Esophagus muscularis mucosa (tissue), 4 donors: ENCODE results near the gene NEMF. TPM values are rescaled to one million over a fixed set of nuclear protein-coding genes. Genes with fewer than 3 reads are reported as not detected.

Experiments used
- DNase-seq: peaks from one replicate; pipeline ENCODE4 v3.0.0-alpha.2; 2017; ENCODE audit errors: extremely low spot score
- H3K27ac ChIP-seq, 4 donors: fragments of 200-600 bp; sonication (generic); replicated peaks in 1 of 4; 1 replicate in 3 of 4; 2 replicates in 1 of 4; pipeline ENCODE4 v1.5.1; 2016 to 2019; ENCODE audit warnings: mild to moderate bottlenecking in 1 of 4
- H3K27me3 ChIP-seq, 4 donors: fragments of 200-600 bp; sonication (generic); one replicate each; pipeline versions ENCODE4 v1.5.1 to v1.6.0; 2016 to 2019
- H3K36me3 ChIP-seq, 4 donors: fragments of 200-600 bp; sonication (generic); one replicate each; pipeline ENCODE4 v1.5.1; 2016 to 2019
- H3K4me1 ChIP-seq, 4 donors: fragments of 200-600 bp; sonication (generic); one replicate each; pipeline ENCODE4 v1.5.1; 2016 to 2019
- H3K4me3 ChIP-seq, 4 donors: fragments of 200-600 bp; sonication (generic); 1 replicate in 2 of 4; 2 replicates in 2 of 4; pipeline ENCODE4 v1.5.1; 2016 to 2019; ENCODE audit warnings: mild to moderate bottlenecking in 4 of 4, moderate library complexity in 1 of 4
- H3K9me3 ChIP-seq, 4 donors: fragments of 200-600 bp; sonication (generic); 1 replicate in 3 of 4; 2 replicates in 1 of 4; pipeline ENCODE4 v1.5.1; 2016 to 2019
- EP300 ChIP-seq: sonication (generic); formaldehyde crosslinking; IDR thresholded peaks from one replicate; pipeline ENCODE4 v1.6.1; 2017; ENCODE audit warnings: antibody characterized with exemption
- POLR2A ChIP-seq: fragments of 450-650 bp; IDR thresholded peaks from one replicate; pipeline ENCODE4 v1.6.1; 2017; ENCODE audit warnings: antibody characterized with exemption, moderate library complexity, mild to moderate bottlenecking, low read depth
- POLR2AphosphoS5 ChIP-seq, 2 donors: sonication (generic); formaldehyde crosslinking; IDR thresholded peaks; one replicate each; pipeline ENCODE4 v1.6.1; 2017; ENCODE audit warnings: antibody characterized with exemption in 2 of 2
- WGBS: methylation state at CpG from one replicate; pipeline ENCODE4 v1.1.5; 2018; 5-methylcytosine and 5-hydroxymethylcytosine counted together
- intact Hi-C: fragments of 100-400 bp; cut with DNase I; formaldehyde crosslinking; loops from one replicate; pipeline ENCODE4 v1.15.1; 2023
- total RNA-seq, 4 donors: library from RNA; depleted of rRNA; stranded (reverse); fragments of >200 nt; gene quantifications; one replicate each; pipeline versions ENCODE4 v1.1.0 to v1.2.1, GENCODE V29; 2016
- TF ChIP-seq, protein P1 (sequence below), 3 experiments: fragments of 200-600 bp in 2 of 3; fragments of 450-650 bp in 1 of 3; sonication (generic) in 2 of 3; IDR thresholded peaks; one replicate each; pipeline ENCODE4 v1.5.1; 2017 to 2019; ENCODE audit warnings: antibody characterized with exemption in 3 of 3, mild to moderate bottlenecking in 2 of 3, moderate library complexity in 1 of 3

The NEMF gene
- total RNA-seq, 4 donors from 2014 or later: 40.6 to 71.0 (median 56.4) TPM

DNA sequence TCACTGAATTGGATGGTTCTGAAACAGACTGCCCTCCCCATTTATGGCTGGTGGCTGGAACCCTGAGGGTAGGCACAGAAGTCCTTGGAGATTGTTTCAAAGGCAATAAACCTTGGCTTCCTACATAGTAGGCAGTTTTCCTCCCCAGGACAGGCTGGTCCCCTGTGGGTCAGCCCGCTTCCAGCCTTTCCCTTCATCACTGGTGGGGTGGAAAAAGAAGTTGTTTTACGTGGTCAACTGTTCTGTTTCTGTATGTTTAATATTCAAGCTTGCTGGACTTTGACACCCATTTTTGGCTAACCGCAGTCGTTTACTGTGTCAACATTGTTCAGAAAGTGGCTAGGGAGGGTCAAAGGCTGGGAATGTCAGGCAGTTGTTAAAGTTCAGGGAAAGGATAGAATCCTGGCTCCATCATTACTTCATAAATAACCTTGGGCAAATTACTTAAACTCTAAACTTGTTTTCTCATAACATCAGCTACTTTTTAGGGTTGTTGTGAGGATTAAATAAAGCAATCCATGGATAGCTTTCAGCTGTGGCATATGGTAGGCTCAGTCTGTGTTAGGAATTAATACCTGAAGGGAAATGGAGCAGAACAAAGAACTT, 82.3 kb downstream of the NEMF start:
- no peak for TF ChIP-seq POLR2A
- TF ChIP-seq, protein P1, sequence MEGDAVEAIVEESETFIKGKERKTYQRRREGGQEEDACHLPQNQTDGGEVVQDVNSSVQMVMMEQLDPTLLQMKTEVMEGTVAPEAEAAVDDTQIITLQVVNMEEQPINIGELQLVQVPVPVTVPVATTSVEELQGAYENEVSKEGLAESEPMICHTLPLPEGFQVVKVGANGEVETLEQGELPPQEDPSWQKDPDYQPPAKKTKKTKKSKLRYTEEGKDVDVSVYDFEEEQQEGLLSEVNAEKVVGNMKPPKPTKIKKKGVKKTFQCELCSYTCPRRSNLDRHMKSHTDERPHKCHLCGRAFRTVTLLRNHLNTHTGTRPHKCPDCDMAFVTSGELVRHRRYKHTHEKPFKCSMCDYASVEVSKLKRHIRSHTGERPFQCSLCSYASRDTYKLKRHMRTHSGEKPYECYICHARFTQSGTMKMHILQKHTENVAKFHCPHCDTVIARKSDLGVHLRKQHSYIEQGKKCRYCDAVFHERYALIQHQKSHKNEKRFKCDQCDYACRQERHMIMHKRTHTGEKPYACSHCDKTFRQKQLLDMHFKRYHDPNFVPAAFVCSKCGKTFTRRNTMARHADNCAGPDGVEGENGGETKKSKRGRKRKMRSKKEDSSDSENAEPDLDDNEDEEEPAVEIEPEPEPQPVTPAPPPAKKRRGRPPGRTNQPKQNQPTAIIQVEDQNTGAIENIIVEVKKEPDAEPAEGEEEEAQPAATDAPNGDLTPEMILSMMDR (IDR thresholded peaks at IDR 0.05): no peak
- TF ChIP-seq POLR2AphosphoS5 (IDR thresholded peaks at IDR 0.05): no peak
- no peak for TF ChIP-seq EP300
- Histone ChIP-seq H3K27me3 (no peaks in the 10 kb centered on the region), H3K27ac (peak overlapping the region in 2 of 4 donors; percentile 28 to 47), H3K4me3 (peak overlapping the region in 3 of 4 donors; percentile 91 to 97 (median 96)), H3K9me3 (no peaks in the 10 kb centered on the region), H3K4me1 (peaks cover 24 to 37% (median 32%) of the 10 kb centered on the region in 4 donors), H3K36me3 (peaks cover 13 to 35% (median 27%) of the 10 kb centered on the region in 4 donors)
- intact Hi-C loops: no loop called here
- no peak for DNase-seq
- 61% methylated on average over 4 of the region's 4 CpGs for WGBS

DNA sequence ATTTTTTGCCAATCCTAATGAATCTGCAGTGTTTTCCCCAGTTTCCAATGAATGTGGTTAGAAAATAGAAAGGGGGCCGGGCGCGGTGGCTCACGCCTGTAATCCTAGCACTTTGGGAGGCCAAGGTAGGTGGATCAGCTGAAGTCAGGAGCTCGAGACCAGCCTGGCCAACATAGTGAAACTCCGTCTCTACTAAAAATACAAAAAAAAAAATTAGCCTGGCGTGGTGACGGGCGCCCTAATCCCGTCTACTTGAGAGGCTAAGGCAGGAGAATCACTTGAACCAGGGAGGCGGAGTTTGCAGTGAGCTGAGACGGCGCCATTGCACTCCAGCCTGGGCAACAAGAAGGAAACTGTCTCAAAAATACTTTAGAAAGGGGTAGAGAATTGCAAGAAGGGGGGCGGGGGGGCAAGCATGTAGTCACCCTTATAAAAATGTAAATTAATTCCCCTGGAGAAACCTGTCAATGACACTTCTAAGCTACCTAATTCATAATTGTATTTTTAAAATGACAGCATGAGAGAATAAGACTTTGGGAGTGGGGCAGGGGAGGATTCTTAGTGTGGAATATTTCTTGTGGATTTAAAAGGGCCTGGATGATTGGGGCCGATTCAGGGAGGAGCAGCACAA, 82.9 kb downstream of the NEMF start:
- Histone ChIP-seq H3K36me3 (peaks cover 7 to 29% (median 24%) of the 10 kb centered on the region in 4 donors), H3K27me3 (no peaks in the 10 kb centered on the region), H3K27ac (peak overlapping the region; percentile 93 to 99 (median 98)), H3K9me3 (no peaks in the 10 kb centered on the region), H3K4me3 (peak overlapping the region; percentile 91 to 97 (median 96)), H3K4me1 (peaks cover 24 to 37% (median 32%) of the 10 kb centered on the region in 4 donors)
- WGBS: 77% methylated on average over 15 of the region's 15 CpGs
- TF ChIP-seq POLR2A: no peak
- intact Hi-C loops: loop anchor here (5.0 to 10.0 kb wide), 3 partner anchors 77 to 345 kb away; partner anchors contain the start of genes DNAAF2, KLHDC1 and VCPKMT
- no peak for DNase-seq

DNA sequence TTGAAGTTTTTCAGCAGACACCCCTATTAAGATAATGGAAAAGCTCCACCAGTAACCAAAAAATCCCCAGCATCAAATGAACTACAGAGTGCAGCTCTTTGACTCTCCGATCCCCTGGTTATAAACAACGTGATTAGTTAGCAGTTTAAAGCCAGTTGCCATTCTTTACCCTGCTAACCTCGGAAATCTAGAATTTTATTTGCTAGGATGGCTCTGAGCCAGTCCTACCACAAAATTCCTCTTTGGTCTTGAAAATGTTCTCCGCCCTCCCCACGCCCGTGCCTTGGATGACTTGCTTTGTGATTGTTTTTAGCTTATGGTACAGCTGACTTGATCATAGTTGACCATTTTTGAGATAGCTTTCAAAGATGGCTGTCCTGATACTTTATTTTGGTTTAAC, 83.4 kb downstream of the NEMF start:
- Histone ChIP-seq H3K9me3 (no peaks in the 10 kb centered on the region), H3K27me3 (no peaks in the 10 kb centered on the region), H3K4me3 (peak overlapping the region; percentile 91 to 97 (median 96)), H3K36me3 (peaks cover 2 to 24% (median 18%) of the 10 kb centered on the region in 4 donors), H3K27ac (peak overlapping the region; percentile 93 to 99 (median 98)), H3K4me1 (peaks cover 24 to 37% (median 32%) of the 10 kb centered on the region in 4 donors)
- no peak for DNase-seq
- 15% methylated on average over 6 of the region's 6 CpGs for WGBS
- TF ChIP-seq EP300: no peak
- no peak for TF ChIP-seq POLR2A
- TF ChIP-seq POLR2AphosphoS5 (IDR thresholded peaks at IDR 0.05): no peak
- TF ChIP-seq, protein P1 (IDR thresholded peaks at IDR 0.05): no peak
- intact Hi-C loops: loop anchor here (5.0 to 10.0 kb wide), 3 partner anchors 77 to 346 kb away; partner anchors contain the start of genes DNAAF2, KLHDC1 and VCPKMT

DNA sequence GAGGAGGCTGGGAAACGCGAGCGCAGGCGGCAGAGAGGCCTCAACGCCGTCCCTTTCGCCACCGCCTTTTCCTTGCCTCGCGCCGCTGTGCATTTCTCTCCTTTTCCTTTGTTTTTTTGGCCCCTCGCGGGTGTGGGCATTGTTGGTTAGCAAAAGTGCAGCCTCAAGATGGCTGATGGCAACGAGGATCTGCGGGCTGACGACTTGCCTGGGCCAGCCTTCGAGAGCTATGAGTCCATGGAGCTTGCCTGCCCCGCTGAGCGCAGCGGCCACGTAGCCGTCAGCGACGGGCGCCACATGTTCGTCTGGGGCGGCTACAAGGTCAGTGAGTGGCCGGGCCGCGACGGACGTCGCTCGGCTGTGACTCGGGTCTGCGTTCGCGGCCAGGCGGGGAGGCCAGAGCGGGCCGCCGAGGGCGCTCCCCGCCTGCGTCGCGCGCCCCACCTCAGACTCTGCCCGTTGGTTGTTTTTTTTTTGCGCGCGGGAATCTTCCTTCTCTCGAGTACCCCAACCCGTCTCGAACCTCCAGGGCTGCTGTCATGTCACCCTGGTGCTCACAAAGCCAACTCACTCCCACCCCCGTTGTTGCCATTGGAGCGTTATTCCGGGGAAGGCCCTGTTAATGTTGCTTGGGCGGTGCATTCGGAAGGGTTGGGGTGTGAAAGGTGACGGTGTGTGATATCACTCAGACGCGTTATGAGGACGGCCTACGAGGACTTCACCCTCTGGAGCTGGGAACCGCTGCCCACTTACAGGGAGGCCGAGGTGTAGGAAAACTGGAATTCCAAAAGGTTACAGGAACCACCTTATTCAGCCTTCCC, 84.1 kb downstream of the NEMF start:
- TF ChIP-seq POLR2AphosphoS5 (IDR thresholded peaks at IDR 0.05) (peak; percentile 33 to 60), POLR2A (no peak), EP300 (no peak)
- TF ChIP-seq, protein P1 (IDR thresholded peaks at IDR 0.05): no peak
- Histone ChIP-seq H3K9me3 (no peaks in the 10 kb centered on the region), H3K36me3 (peaks cover 0 to 17% (median 13%) of the 10 kb centered on the region in 4 donors), H3K27ac (peak overlapping the region; percentile 93 to 99 (median 98)), H3K4me1 (peaks cover 24 to 37% (median 32%) of the 10 kb centered on the region in 4 donors), H3K27me3 (no peaks in the 10 kb centered on the region), H3K4me3 (peak overlapping the region; percentile 91 to 97 (median 96))
- no peak for DNase-seq
- under 1% methylated on average over 35 of the region's 67 CpGs for WGBS
- intact Hi-C loops: loop anchor here (5.0 to 10.0 kb wide), 3 partner anchors 76 to 346 kb away; partner anchors contain the start of genes DNAAF2, KLHDC1 and VCPKMT
